ENCODE measurements around the gene RALGDS. TPM values are rescaled to one million over a fixed set of nuclear protein-coding genes. Genes with fewer than 3 reads are reported as not detected.
A peak's percentile ranks its signal among the peaks of the same experiment; 100 is the strongest.

RALGDS gene
- total and polyA plus RNA-seq, 2 donors (not counting 1 experiment from before 2014, with no cell fraction given) = 62.4 to 88.0 TPM

GRCh38 chr9:133115604-133116345 lies 5.3 kb downstream of the RALGDS start:
- no peaks in the 10 kb centered on the region for H3K27me3 Mint-ChIP-seq
- H3K27ac Mint-ChIP-seq = peak overlapping the region; percentile 85
- Histone ChIP-seq H3K4me3 (ENCODE audit: control extremely low read depth in 1 of 5, extremely low read depth in 1 of 5, insufficient read depth in 1 of 5, low read depth in 2 of 5, low read length in 4 of 5) (no peak overlapping the region), H2AFZ (ENCODE audit: insufficient read depth, low read depth, low read length, poor library complexity, severe bottlenecking) (no peak overlapping the region), H3K79me2 (ENCODE audit: control insufficient read depth, insufficient read depth, low read length) (peaks cover 84% of the 10 kb centered on the region), H3K9ac (ENCODE audit: low read length) (no peak overlapping the region), H3K4me2 (replicated peaks; ENCODE audit: low read depth, low read length, poor library complexity, severe bottlenecking) (peak overlapping the region; percentile 65), H3K27ac (ENCODE audit: low read length in 2 of 2) (peak overlapping the region in 1 of 2 donors; percentile 57), H3K4me1 (ENCODE audit: control insufficient read depth in 2 of 2, insufficient read depth in 2 of 2, low read length in 2 of 2) (peaks cover 55 to 68% of the 10 kb centered on the region in 2 donors), H3K9me3 (ENCODE audit: control extremely low read depth in 1 of 3, control insufficient read depth in 2 of 3, insufficient read depth in 1 of 3, low read length in 2 of 3) (no peaks in the 10 kb centered on the region), H3K36me3 (replicated peaks in 1 of 2; ENCODE audit: control extremely low read depth in 1 of 2, control insufficient read depth in 1 of 2, extremely low read depth in 1 of 2, insufficient read depth in 2 of 2, low read length in 1 of 2) (peaks cover 0 to 7% of the 10 kb centered on the region in 2 experiments), H4K20me1 (ENCODE audit: control insufficient read depth, insufficient read depth, low read length, poor library complexity, severe bottlenecking) (peaks cover 74% of the 10 kb centered on the region), H3K27me3 (replicated peaks in 1 of 4; ENCODE audit: control extremely low read depth in 1 of 4, control insufficient read depth in 3 of 4, insufficient read depth in 4 of 4, low read length in 3 of 4) (no peaks in the 10 kb centered on the region)
- peaks cover 68% of the 10 kb centered on the region for H3K4me1 Mint-ChIP-seq
- ATAC-seq (ENCODE audit: low read depth) (peak; percentile 56), DNase-seq (peak; percentile 66)
- CTCF ChIA-PET = interaction anchor here (0.6 to 26.5 kb wide), 5 partner anchors 13 to 93 kb away, joined by 3 to 599 read pairs (median 9); no protein-coding TSS in a partner anchor
- TF ChIP-seq EZH2 (IDR thresholded peaks at IDR 0.05; ENCODE audit: borderline replicate concordance, insufficient read depth, low read depth, low read length, poor library complexity, severe bottlenecking) = no peak
- TF ChIP-seq, protein P1, sequence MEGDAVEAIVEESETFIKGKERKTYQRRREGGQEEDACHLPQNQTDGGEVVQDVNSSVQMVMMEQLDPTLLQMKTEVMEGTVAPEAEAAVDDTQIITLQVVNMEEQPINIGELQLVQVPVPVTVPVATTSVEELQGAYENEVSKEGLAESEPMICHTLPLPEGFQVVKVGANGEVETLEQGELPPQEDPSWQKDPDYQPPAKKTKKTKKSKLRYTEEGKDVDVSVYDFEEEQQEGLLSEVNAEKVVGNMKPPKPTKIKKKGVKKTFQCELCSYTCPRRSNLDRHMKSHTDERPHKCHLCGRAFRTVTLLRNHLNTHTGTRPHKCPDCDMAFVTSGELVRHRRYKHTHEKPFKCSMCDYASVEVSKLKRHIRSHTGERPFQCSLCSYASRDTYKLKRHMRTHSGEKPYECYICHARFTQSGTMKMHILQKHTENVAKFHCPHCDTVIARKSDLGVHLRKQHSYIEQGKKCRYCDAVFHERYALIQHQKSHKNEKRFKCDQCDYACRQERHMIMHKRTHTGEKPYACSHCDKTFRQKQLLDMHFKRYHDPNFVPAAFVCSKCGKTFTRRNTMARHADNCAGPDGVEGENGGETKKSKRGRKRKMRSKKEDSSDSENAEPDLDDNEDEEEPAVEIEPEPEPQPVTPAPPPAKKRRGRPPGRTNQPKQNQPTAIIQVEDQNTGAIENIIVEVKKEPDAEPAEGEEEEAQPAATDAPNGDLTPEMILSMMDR (IDR thresholded peaks at IDR 0.05) = no peak
- H3K9me3 Mint-ChIP-seq (ENCODE audit: insufficient read depth) = no peaks in the 10 kb centered on the region
- POLR2A ChIA-PET = interaction anchor here (0.5 to 3.3 kb wide), 6 partner anchors 11 to 345 kb away, joined by 3 to 21 read pairs (median 5); no protein-coding TSS in a partner anchor
- intact Hi-C loops (cut with micrococcal nuclease) = loop anchor here (1.0 to 10.0 kb wide), 2 partner anchors 29 to 359 kb away; partner anchors contain the start of gene SLC2A6
- peak overlapping the region; percentile 67 for H3K4me3 Mint-ChIP-seq
- 77% methylated on average over 30 of the region's 32 CpGs for WGBS (ENCODE audit: insufficient coverage)
